Suppressor macrophage (primary cell): ENCODE data around the gene RASSF8.
A peak's percentile ranks its signal among the peaks of the same experiment; 100 is the strongest.

Experiments
- DNase-seq, 4 experiments: peaks; one replicate each; pipeline ENCODE4 v3.0.0-alpha.2; 2020 to 2022

Gene RASSF8

DNA sequence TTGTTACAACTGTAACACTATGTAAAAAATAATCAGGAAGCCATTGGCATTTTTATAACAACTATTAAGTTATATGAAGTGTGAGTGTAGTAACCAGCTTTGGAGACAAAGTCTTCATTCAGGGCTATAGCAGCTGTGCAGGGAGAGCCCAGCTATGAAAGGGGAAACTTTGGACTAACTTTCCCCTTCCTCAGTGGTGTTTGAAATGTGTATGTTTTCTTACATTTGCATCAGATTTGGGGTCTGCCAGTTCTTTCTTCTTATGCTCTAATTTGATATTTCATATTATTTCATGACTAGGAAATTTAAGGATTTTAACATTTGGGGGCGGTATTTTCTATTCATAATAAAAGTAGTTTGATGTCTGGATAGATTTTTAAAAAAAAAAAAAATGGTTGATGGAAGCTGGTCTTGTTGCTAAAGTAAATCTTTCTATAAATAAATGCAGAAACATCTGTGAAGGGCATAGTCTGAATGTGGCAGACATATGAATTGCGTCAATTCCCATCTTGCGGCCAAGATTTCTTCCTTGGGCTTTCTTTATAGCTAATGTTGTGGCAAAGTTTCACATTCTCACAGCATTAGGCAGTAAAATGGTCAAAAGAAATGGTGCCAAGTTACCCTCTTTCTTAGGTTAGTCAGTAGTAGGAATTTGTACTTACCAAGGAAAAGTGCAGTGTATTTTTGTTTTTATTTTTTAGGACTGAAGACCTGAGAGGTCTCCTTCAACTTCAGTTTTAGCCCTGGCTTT is 35.6 kb downstream of the RASSF8 start:
- no peak for DNase-seq

DNA sequence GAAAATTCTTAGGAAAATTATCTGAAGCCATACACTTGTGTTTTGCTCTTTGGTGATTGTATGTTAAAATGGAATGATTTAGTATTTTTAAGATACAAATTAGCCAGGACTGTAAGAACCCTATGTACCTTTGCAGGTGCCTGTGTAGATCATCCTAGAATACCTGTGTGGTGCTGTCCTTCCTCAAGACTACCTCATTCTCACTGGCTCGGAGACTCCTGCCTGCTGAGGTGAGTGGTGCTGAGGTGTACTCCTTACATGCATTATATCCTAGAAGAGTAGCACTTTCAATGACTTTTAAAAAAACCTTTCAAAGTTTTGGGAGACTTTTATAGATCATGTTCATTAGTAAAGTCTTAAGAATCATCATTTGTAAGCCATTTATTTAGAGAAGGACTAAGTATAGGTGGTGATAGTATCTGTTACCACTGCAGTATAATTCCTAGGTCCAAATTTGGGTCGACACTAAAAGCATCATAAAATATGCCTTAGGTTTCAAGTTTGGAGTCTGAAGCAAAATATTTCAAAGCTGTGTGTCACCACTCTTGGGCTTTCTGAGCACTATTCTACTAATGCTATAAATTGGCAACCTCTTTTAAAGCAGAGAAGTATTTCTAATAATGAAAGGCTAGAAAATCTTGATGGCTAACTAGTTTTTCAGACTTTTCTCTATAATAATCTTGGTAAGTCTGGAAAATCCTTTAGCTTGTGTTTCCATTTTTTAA is 36.6 kb downstream of the RASSF8 start:
- no peak for DNase-seq

DNA sequence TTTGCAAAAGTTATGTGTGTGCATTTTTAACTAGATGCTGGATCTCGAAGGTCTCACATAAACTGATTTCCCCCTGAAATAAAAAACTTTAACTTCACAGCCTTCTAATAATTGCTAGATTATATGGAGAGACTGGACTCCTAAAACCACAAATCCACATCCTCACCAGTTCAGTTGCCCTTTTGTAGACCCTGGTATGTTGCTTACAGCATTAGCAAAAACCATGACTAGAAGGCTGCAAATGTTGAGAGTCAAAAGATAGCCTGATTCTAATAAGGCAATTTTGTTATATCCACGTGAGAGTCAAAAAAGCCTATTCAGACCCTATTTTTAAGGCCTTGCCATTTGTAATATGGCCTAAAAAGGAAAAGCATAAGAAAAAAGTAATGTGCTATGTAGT is 37.4 kb downstream of the RASSF8 start:
- no peak for DNase-seq

DNA sequence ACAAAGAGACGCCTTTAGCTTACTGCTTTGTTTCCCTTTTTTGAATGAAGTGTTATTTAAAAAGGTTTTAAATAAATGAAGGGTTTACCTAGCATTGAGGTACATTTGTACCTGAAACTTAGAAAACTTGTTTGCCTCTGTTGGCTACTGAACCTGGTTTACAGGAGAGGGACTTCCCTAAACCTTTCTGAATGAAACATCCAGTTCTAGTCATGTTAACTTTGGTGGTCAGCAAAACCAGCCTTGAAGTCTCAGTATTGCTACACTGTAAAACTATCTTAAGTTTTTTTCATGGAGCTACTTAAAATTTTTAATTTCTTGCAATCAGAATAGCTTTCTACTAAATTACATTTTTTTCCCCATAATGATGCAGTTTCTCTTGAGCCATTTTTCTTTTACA is 38.2 kb downstream of the RASSF8 start:
- no peak for DNase-seq

DNA sequence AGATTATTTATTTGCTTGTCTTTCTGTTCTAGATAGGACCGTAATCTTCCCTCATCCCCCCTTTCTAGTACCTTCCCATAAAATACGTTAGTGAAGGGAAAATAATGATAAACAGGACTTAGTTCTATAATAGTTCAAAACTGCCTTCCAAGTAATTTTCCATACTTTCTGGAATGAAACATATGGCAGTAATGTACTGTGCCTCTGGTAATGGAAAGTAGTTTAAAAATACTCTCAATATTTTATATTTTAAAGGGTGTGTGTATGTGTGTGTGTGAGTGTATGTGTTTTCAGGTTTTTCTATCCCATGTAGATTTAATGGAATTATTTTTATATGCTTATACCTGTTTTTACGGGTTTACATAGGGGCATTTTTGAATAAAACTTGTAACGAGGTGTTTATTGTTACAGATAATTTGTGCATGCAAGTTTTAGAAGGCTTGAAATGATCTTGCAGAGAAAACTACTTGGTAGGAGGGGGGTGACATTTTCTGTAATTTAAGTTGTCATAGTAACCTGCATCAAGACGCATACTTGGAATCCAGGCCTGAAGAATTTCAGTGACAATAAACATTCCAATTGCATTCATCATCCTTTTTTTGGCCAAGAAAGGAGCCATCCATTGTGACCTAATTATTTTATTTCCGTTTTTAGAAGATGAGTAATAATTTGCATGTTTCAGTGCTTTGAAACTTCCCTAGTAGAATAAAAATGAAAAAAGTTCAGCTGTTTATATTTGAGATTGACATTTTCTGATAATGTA is 38.9 kb downstream of the RASSF8 start:
- DNase-seq, result no peak

DNA sequence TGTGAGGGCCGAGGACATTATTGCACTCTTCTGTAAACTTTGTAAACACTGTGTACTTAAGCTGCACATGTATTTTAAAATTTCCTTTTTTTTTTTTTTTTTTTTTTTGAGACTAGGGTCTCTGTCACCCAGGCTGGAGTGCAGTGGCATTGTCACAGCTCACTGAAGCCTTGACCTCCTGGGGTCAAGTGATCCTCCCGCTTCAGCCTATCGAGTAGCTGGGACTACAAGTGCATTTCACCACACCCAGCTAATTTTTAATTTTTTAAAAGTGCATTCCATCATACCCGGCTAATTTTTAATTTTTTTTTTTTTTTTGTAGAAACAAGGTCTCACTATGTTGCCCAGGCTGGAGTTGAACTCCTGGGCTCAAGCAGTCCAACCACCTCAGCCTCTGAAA is 42.4 kb downstream of the RASSF8 start:
- DNase-seq, result no peak

DNA sequence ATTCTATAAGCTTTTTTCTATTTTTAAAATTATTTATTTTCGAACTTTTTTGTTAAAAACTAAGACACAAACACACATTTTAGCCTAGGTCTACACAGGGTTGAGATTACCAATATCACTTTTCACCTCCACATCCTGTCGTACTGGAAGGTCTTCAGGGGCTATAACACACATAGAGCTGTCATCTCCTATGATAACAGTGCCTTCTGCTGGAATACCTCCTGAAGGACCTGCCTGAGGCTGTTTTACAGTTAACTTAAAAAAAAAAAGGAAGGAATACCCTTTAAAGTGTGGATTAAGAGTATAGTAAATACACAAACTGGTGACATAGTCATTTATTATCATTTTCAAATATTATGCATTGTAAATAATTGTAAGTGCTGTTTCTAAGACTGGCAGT is 43.0 kb downstream of the RASSF8 start:
- DNase-seq, result no peak

DNA sequence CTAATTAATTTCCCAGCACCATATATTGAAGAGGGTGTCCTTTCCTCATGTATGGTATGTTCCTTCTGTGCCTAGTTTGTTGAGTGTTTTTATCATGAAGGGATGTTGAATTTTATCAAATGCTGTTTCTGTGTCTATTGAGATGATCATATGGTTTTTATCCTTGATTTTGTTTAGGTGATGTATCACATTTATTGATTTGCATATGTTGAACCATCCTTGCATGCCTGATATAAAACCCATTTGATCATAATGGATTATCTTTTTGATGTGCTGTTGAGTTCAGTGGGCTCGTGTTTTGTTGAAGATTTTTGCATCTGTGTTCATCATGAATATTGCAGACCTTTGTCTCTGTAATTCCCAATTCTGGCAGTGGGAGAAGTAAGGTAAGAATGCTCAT is 44.6 kb downstream of the RASSF8 start:
- no peak for DNase-seq

DNA sequence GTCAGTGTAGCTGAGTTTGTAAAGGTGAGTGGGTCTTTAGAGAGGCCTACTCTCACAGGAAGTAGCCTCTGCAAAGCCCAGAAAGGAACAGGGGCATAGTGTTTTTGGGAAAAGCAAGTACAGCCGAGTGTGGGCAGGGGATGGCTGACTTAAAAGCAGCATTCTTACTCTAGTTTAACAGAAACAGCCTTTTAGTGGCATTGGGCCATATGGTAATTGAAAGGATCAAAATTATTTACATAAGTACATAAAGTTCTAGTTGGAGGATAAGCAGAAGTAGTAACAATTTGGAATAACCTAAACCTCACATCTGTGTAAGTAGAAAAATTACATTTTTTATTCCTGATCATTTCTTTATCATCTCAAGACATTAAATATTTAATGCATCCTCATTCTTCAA is 49.1 kb downstream of the RASSF8 start:
- DNase-seq, result no peak

DNA sequence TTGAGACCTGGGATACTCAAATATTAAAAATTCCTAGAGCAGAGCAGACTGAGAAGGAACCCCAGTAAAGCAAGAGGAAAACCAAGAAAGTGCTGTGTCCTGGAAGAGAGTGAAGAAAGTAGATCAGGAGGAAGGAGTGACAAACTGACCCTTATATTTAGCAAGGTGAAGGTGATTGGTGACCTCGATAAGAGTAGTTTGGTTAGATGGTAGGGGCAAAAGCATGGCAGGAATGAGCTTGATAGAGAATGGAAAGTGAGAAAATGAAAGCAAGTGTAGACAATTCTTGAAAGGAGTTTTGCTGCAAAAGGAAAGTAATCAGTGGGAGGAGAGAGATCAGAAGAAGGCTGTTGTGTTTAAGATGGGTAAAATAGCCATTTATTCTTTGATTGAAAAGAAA is 51.1 kb downstream of the RASSF8 start:
- no peak for DNase-seq

DNA sequence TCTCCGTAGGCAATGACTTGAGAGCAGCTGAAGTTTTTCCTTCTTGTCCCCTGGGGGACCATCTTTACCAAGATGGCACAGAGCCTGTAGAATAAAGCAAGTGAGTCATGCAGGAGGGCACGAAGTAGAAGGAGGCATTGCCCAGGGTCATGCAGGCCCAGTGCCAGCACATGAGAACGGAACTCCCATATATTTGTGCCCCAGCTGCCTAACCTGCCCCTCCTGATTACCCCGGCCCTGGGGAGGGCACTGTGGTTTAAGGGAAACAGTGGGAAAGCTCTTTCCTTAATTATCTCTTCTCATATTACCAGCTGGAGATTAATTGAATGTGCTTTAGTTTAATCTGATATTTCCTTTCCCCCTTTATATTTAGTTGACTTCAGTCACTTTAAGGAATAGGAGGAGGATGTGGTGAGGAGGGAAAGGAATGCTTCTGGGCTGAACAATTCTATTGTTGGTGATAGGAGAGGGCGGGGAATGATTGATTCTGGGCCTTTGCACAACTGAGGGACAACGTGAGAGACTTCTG is 51.9 kb downstream of the RASSF8 start:
- no peak for DNase-seq

DNA sequence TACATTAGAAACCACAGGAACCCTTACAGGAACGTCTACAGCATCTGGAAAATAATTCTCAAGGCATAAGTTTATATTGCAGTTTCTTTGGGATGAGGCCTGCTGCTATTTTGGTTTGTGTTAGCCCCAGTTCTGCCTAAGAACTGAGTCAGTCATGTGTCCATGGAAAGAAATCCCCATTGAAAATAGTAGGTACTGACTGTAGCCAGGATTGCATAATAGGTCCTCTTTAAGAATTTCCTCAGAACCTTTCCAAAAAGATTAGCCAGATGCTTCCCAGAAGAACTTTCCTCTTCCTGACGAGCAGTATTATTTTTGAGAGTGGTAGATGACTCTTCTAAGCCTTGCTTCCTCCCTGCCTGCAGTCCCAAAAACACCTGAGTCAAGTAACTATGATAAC is 52.6 kb downstream of the RASSF8 start:
- no peak for DNase-seq

DNA sequence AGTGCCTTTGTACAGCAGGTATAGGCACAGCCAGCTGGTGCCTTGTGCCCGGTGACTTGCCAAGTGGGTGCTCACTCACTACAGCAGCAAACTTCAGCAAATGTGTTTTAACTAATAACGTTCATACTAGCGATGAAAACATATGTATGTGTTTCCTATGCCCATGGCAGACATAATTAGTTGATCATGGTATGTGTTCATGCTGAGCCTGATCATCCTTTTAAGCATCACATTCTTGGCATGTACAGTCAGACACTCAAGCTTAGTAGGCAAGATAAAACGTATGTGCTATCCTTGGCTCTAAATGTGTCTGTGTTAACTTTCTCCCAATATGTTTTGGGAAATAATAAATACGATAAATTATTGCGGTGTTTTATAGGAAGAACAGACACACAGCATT is 55.6 kb downstream of the RASSF8 start:
- DNase-seq, result no peak

DNA sequence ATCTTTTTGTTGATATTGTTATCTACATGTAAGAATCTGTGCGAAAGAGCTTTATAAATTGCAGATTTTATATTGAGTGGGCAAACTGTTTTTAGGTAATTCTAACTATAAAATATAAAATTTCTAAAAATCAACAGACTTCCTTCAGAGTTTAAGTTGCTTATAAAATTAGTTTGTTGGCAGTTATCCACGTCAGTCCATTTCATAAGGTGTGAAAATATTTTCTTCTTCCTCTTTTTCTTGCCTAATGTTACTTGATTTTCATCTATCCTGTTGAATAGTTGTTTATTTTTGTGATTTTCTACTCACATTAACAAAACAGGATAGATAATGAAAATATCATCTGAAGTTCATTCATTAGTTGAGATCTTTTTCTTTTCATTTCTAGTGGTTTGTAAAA is 58.0 kb downstream of the RASSF8 start:
- no peak for DNase-seq

DNA sequence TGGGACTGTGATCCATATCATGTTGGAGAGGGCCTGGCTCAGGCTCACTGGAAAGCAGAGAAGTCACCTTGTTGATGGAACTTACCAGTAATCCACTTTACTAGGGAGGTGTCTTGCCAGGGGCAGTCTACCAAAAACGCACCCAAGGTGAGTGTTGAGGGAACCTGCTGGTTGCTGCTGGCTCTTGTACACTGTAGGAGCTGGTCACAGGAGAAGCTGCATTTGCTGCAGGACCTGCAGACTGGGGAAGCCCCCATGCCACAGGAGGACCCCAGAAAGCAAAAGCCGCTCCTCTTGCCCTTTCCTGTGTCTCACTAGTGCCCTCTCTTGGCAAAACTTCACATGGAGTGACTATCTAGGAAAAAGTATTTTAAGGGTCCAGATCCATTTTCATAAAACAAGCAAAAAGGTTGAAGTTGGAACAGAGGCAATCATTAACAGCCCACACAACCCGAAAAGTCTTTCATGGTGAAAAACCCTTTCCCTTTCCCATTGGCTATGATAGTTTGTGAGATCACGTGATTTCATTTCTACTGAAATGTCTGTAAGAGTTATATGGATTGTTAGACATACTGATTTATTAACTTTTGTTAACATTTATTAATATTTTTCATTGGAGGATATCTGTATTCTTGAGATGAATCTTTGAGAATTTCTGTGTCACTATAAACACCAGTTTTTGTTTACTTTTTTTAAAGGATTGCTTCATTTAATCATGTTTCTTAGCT is 59.2 kb downstream of the RASSF8 start:
- DNase-seq, result peak; percentile 35 to 64 (median 46)

DNA sequence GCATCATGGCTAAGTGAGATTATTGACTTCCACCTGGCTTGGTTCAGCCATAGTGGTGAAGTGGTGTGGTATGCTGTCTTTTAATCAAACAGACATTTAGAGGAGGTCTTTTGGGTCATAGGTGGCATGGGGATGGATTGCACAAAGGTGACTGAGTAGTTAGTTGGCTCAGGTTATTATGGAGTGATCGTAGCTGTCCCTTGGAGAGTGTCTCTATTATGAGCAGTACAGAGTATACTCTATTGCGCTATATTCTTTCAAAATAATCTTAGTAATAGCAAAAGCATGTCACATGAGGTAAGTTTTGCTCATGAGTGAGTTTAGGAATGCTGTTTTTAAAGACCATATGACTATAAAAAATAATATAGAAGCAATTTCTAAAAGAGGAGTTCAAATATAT is 60.4 kb downstream of the RASSF8 start:
- DNase-seq, result no peak

DNA sequence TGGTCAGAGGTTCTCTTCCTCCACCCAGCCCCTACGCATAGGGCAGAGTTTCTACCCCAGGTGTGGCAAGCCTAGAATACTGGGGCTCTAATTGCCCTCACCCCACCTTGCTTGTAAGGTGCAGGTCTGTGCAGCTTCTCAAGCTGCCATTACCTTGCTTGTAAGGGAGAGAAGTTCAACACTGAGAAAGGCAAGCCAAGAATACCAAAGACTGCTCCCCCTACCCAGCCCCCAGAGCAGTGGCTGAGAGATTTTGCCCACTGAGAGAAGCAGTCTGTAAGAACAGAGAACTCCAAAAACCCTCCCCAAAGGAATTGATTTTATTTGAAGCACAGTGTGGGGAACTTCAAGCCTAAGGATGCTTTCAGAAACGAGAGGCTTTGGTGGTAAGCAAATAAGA is 63.1 kb downstream of the RASSF8 start:
- DNase-seq, result no peak

DNA sequence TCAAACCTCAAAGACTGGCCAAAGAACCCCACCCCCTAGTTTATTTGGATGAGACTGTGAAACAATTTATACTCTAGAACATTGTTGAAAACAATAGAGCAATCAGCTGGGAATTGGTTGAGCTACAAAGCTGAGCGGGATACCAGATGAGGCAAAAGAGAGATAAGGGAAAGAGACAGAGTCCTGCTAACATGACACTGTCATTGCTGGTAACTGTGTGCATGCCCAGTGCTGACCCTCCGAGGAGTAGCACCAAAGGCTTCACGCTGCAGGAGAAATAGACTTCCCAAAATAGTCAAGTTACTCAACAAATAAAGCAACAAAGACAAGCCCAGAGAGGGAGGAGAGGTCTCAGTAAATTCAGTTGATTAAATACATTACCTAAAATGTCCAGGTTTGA is 63.6 kb downstream of the RASSF8 start:
- DNase-seq, result no peak

DNA sequence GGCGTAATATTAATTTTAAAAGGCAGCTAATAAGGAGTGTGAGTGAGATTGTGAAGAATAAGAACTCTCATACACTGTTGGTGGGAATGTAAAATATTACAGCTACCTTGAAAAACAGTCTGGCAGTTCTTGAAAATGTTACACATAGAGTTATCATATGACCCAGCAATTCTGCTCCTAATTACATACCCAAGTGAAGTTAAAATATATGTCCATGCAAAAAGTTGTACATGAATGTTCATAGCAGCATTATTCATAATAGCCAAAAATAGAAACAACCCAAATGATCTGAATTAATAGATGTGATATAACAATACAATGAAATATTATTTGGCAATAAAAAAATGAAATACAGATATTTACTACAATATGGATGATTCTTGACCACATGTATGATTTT is 68.2 kb downstream of the RASSF8 start:
- DNase-seq, result no peak

DNA sequence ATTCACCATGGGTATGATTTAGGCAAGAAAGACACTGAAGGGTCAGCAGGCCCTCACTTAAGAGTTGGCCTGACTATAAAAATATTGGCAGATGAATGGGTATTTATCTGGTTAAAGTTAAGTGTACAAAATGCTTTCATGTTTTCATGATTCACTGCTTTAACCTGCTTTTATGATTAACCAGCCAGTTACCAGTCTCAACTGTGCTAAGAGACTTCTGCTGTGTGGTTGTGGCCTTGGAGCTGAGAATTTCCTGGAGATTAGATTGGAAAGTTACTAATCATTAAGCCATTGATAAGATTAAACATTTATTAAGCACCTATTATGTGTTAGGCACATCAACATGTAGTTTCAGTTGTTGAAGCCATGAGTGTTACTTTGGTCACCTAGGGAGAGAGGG is 68.9 kb downstream of the RASSF8 start:
- DNase-seq, result no peak

DNA sequence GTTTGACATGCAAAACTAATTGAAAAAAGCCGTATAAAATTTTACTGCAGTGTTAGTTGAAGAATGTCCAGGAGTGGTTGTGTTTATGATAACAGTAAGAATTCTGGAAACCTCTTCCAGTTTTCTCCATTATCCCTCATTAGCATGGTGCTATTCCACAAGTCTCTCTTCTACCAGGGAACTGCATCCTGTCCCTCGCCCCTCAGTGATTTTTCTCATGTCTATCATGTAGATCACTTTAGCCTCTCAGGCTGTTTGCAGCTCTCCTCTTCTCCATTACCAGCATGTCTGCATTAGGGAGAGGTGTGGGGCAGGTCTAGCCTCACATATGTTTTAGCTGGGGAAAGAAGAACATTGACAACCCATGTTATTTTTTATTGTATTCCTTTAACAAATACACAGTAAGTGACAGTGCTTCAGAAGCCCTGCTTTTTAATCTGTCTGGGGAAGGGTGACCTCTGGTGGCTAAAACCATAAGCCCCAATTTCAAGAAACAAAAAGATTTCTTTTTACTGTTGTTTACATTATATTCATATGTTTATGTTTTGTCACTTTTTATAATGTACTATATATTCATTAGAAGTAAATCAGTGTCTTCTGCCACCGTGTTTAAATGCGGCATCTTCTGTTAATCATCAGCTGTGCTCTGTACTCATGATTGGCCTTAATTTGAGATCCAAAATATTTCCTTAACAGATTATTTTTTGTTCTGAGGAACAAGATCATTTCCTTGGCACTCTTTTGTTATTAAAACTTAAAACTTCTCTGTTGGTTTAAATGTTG is 70.7 kb downstream of the RASSF8 start:
- peak; percentile 48 to 66 (median 58) for DNase-seq

DNA sequence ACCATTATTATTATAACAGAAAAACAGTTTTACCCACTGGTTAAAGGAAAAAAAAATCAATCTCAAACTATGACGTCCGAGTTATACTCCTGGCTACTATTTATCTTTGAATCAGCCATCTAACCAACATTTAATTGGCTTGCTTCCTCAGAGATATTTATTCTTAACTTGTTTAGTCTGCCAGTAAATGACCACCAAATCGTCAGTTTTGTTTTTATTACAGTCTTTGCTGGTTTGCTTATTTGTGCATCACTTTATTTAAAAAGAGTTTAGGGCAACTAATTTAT is 71.2 kb downstream of the RASSF8 start:
- DNase-seq, result no peak
